DND-41 (cell line): Measurements from ENCODE around the gene PARM1.

Source experiments
- ATAC-seq: fragments of 200-7000 bp; cut with Tn5 transposase; 3 replicates; pipeline ENCODE4 v1.9.1; 2021; ENCODE audit warnings: low read depth; ENCODE audit not compliant: insufficient read depth
- DNase-seq: peaks from one replicate; pipeline ENCODE4 v3.0.0-alpha.2; 2020
- H2AFZ ChIP-seq: 2 replicates; pipeline ENCODE4 v1.6.0; 2012; ENCODE audit warnings: low read depth, low read length
- H3K27ac ChIP-seq: 2 replicates; pipeline ENCODE4 v1.5.1; 2012; ENCODE audit warnings: low read length, inconsistent platforms
- H3K27me3 ChIP-seq: fragments of 200-600 bp; sonication (generic); 2 replicates; pipeline ENCODE4 v1.6.0; 2012; ENCODE audit warnings: low read length, mild to moderate bottlenecking, inconsistent platforms; ENCODE audit not compliant: insufficient read depth, poor library complexity
- H3K36me3 ChIP-seq: 2 replicates; pipeline ENCODE4 v1.5.1; 2012; ENCODE audit warnings: low read length, inconsistent platforms; ENCODE audit not compliant: insufficient read depth
- H3K4me1 ChIP-seq: 2 replicates; pipeline ENCODE4 v1.5.1; 2012; ENCODE audit warnings: mild to moderate bottlenecking, low read length; ENCODE audit not compliant: insufficient read depth
- H3K4me2 ChIP-seq: 2 replicates; pipeline ENCODE4 v1.6.0; 2012; ENCODE audit warnings: mild to moderate bottlenecking, moderate library complexity, low read length, inconsistent platforms; ENCODE audit not compliant: insufficient read depth
- H3K4me3 ChIP-seq, 2 experiments: fragments of 200-600 bp in 1 of 2; shearing (Covaris generic) in 1 of 2; 2 replicates each; pipeline ENCODE4 v1.5.1; 2012 to 2016; ENCODE audit warnings: inconsistent platforms in 2 of 2, low read length in 2 of 2, mild to moderate bottlenecking in 2 of 2, low read depth in 1 of 2, moderate library complexity in 1 of 2
- H3K79me2 ChIP-seq: 2 replicates; pipeline ENCODE4 v1.6.0; 2012; ENCODE audit warnings: low read length, inconsistent platforms; ENCODE audit not compliant: insufficient read depth
- H3K9ac ChIP-seq: 2 replicates; pipeline ENCODE4 v1.6.0; 2012; ENCODE audit warnings: low read depth, mild to moderate bottlenecking, inconsistent platforms, low read length, moderate library complexity
- H3K9me3 ChIP-seq: 2 replicates; pipeline ENCODE4 v1.5.1; 2012; ENCODE audit warnings: low read length, moderate library complexity, mild to moderate bottlenecking, inconsistent platforms; ENCODE audit not compliant: insufficient read depth, severe bottlenecking
- H4K20me1 ChIP-seq: 2 replicates; pipeline ENCODE4 v1.6.0; 2012; ENCODE audit warnings: low read length; ENCODE audit not compliant: insufficient read depth
- EZH2 ChIP-seq: IDR thresholded peaks from 3 replicates; pipeline ENCODE4 v1.6.1; 2012; ENCODE audit warnings: borderline replicate concordance, low read depth, mild to moderate bottlenecking, moderate library complexity, low read length, inconsistent platforms; ENCODE audit not compliant: severe bottlenecking
- TF ChIP-seq, protein P1 (sequence below): IDR thresholded peaks from 2 replicates; pipeline ENCODE4 v1.5.1; 2012; ENCODE audit warnings: borderline replicate concordance, low read length, moderate library complexity, mild to moderate bottlenecking; ENCODE audit not compliant: poor library complexity, severe bottlenecking; ENCODE audit errors: extremely low read depth

PARM1 gene

DNA sequence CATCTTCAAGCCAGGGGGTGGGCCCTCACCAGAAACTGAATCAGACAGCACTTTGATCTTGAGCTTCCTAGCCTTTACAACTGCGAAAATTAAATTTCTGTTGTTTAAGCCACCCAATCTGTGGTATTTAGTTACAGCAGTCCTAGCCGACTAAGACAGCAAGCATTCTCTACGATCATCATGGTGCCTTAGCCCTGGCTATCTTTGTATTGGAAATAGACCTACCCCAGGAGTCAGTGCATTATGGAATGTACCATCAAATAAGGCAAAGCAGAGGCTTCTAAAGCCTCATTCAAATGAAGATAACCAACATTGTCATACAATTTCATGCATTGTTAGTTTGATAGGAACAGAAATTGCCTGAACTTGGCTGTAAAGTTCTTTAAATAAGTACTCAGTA lies 75.0 kb downstream of the PARM1 start:
- Histone ChIP-seq H3K4me1 (no peaks in the 10 kb centered on the region), H3K27me3 (no peaks in the 10 kb centered on the region), H3K9ac (no peak overlapping the region), H3K9me3 (peaks cover 13% of the 10 kb centered on the region), H3K79me2 (no peaks in the 10 kb centered on the region), H3K4me3 (no peak overlapping the region), H4K20me1 (no peaks in the 10 kb centered on the region), H3K4me2 (no peak overlapping the region), H2AFZ (no peak overlapping the region), H3K36me3 (no peaks in the 10 kb centered on the region), H3K27ac (no peak overlapping the region)
- DNase-seq, result no peak
- no peak for ATAC-seq
- TF ChIP-seq, protein P1, sequence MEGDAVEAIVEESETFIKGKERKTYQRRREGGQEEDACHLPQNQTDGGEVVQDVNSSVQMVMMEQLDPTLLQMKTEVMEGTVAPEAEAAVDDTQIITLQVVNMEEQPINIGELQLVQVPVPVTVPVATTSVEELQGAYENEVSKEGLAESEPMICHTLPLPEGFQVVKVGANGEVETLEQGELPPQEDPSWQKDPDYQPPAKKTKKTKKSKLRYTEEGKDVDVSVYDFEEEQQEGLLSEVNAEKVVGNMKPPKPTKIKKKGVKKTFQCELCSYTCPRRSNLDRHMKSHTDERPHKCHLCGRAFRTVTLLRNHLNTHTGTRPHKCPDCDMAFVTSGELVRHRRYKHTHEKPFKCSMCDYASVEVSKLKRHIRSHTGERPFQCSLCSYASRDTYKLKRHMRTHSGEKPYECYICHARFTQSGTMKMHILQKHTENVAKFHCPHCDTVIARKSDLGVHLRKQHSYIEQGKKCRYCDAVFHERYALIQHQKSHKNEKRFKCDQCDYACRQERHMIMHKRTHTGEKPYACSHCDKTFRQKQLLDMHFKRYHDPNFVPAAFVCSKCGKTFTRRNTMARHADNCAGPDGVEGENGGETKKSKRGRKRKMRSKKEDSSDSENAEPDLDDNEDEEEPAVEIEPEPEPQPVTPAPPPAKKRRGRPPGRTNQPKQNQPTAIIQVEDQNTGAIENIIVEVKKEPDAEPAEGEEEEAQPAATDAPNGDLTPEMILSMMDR, result no peak
- no peak for TF ChIP-seq EZH2

GRCh38 chr4:75009138-75009537 lies 76.2 kb downstream of the PARM1 start:
- Histone ChIP-seq H3K36me3 (no peaks in the 10 kb centered on the region), H3K4me3 (no peak overlapping the region), H3K9ac (no peak overlapping the region), H3K4me2 (no peak overlapping the region), H3K79me2 (no peaks in the 10 kb centered on the region), H3K9me3 (peaks cover 13% of the 10 kb centered on the region), H3K27me3 (no peaks in the 10 kb centered on the region), H4K20me1 (no peaks in the 10 kb centered on the region), H2AFZ (no peak overlapping the region), H3K27ac (no peak overlapping the region), H3K4me1 (no peaks in the 10 kb centered on the region)
- ATAC-seq (no peak), DNase-seq (no peak)
- no peak for TF ChIP-seq EZH2
- TF ChIP-seq, protein P1, result no peak

DNA sequence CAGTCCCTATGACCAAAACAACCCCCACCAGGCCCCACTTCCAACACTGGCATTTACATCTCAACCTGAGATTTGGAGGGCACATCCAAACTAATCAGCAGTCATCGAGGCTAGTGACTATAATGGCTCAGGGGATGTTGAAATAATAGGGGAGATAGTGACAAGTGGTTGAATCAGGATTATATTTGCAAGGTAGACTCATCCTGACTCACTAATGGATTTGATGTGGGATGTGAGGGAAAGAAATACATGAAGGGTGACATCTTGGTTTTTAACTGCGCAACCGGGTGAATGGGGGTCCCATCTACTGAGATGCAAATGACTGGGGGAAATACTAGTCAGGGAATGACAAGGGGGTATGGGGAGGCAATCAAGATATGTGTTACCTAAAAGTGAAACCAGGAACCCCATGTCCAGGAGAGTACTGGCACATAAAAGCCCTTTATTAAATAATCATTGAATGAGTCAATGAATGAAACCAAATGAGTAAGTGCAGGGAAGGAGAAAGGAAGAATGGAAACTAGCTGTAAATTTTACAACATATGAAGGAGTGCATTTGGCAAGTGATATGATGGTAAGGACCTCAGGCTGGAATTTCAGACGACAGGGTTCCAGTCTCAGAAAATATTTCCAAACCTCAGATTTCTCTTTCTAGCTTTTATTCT lies 78.3 kb downstream of the PARM1 start:
- DNase-seq (no peak), ATAC-seq (no peak)
- TF ChIP-seq EZH2, result no peak
- TF ChIP-seq, protein P1, result no peak
- Histone ChIP-seq H3K27ac (no peak overlapping the region), H3K4me1 (no peaks in the 10 kb centered on the region), H3K27me3 (no peaks in the 10 kb centered on the region), H2AFZ (no peak overlapping the region), H3K79me2 (no peaks in the 10 kb centered on the region), H3K9me3 (peaks cover 13% of the 10 kb centered on the region), H3K4me3 (no peak overlapping the region), H3K36me3 (no peaks in the 10 kb centered on the region), H4K20me1 (no peaks in the 10 kb centered on the region), H3K9ac (no peak overlapping the region), H3K4me2 (no peak overlapping the region)
